HuH-7 (cell line): ENCODE results near the gene FCGBP.
"Not testable (repeated sequence)": the region's sequence is repeated elsewhere in the genome, so short reads cannot be mapped to it uniquely, and the experiment has no call there.

Experiments used
- DNase-seq: peaks from one replicate; pipeline ENCODE4 v3.0.0; 2011; ENCODE audit warnings: low spot score

FCGBP gene

GRCh38 chr19:39934584-39935363 lies at the start of gene FCGBP:
FCGBP (minus strand) TSS chr19:39934634.
- DNase-seq: no peak

- no peak for DNase-seq
Observed at GRCh38 chr19:39983695-39984300, 49.4 kb upstream of the FCGBP start.

- no peak for DNase-seq
Observed at GRCh38 chr19:39982883-39983282, 48.4 kb upstream of the FCGBP start.

GRCh38 chr19:39974377-39975155 lies 40.1 kb upstream of the FCGBP start:
- DNase-seq: no peak

- peak; percentile 8 for DNase-seq
Observed at GRCh38 chr19:39971380-39972035, 37.1 kb upstream of the FCGBP start.

- peak; percentile 93 for DNase-seq
Observed at GRCh38 chr19:39970675-39971379, 36.4 kb upstream of the FCGBP start, which contains the start of gene PSMC4. PSMC4 (plus strand) TSS chr19:39971165; CDS start chr19:39971203, 38 bp downstream.

GRCh38 chr19:39970425-39970674 lies 35.9 kb upstream of the FCGBP start:
- DNase-seq: no peak

GRCh38 chr19:39969681-39970424 lies 35.4 kb upstream of the FCGBP start:
- no peak for DNase-seq

GRCh38 chr19:39969266-39969665 lies 34.8 kb upstream of the FCGBP start:
- no peak for DNase-seq

- no peak for DNase-seq
Observed at GRCh38 chr19:39968789-39969188, 34.4 kb upstream of the FCGBP start.

- no peak for DNase-seq
Observed at GRCh38 chr19:39967561-39967960, 33.1 kb upstream of the FCGBP start.

- DNase-seq: no peak
Observed at GRCh38 chr19:39966617-39967016, 32.2 kb upstream of the FCGBP start.

- no peak for DNase-seq
Observed at GRCh38 chr19:39963898-39964297, 29.5 kb upstream of the FCGBP start.

GRCh38 chr19:39959407-39959806 lies 25.0 kb upstream of the FCGBP start:
- not testable (repeated sequence) for DNase-seq

GRCh38 chr19:39958942-39959341 lies 24.5 kb upstream of the FCGBP start:
- DNase-seq: not testable (repeated sequence)

- DNase-seq: not testable (repeated sequence)
Observed at GRCh38 chr19:39957886-39958285, 23.5 kb upstream of the FCGBP start.

- DNase-seq: no peak
Observed at GRCh38 chr19:39953915-39954314, 19.5 kb upstream of the FCGBP start.

- no peak for DNase-seq
Observed at GRCh38 chr19:39951686-39952085, 17.3 kb upstream of the FCGBP start.

- DNase-seq: no peak
Observed at GRCh38 chr19:39951065-39951650, 16.7 kb upstream of the FCGBP start.

GRCh38 chr19:39949026-39949747 lies 14.8 kb upstream of the FCGBP start:
- DNase-seq: no peak
